OCI-LY3 (cell line): ENCODE results near the gene GPR155.
"Not testable (repeated sequence)": the region's sequence is repeated elsewhere in the genome, so short reads cannot be mapped to it uniquely, and the experiment has no call there.

Experiments used
- H2AFZ ChIP-seq: fragments of 200-600, 300-600 bp; shearing (Covaris generic); 2 replicates; pipeline ENCODE4 v1.6.0; 2014; ENCODE audit warnings: antibody characterized with exemption, low read depth, low read length
- H3K27ac ChIP-seq: fragments of 200-600, 300-600 bp; sonication (generic); 2 replicates; pipeline ENCODE4 v1.5.1; 2014; ENCODE audit warnings: mild to moderate bottlenecking, low read length, moderate library complexity, mixed read lengths
- H3K27me3 ChIP-seq: fragments of 200-600, 300-600 bp; sonication (generic); 2 replicates; pipeline ENCODE4 v1.6.1; 2014; ENCODE audit warnings: low read depth, low read length, mixed read lengths
- H3K36me3 ChIP-seq: fragments of 200-600, 300-600 bp; sonication (generic); replicated peaks from 2 replicates; pipeline ENCODE3; 2014; ENCODE audit warnings: low read depth, low read length, mixed read lengths
- H3K4me1 ChIP-seq: fragments of 300-600, 200-600 bp; sonication (generic); 2 replicates; pipeline ENCODE4 v1.6.1; 2014; ENCODE audit warnings: low read length, mixed read lengths
- H3K4me2 ChIP-seq: fragments of 200-600, 300-600 bp; sonication (generic); 2 replicates; pipeline ENCODE4 v1.6.1; 2014; ENCODE audit warnings: low read length, mixed read lengths
- H3K4me3 ChIP-seq: fragments of 300-600, 200-600 bp; sonication (generic); 2 replicates; pipeline ENCODE4 v1.5.1; 2014; ENCODE audit warnings: antibody characterized with exemption, mild to moderate bottlenecking, low read length, moderate library complexity
- H3K79me2 ChIP-seq: fragments of 300-600, 200-600 bp; shearing (Covaris generic); 2 replicates; pipeline ENCODE4 v1.6.1; 2014; ENCODE audit warnings: mild to moderate bottlenecking, low read length, mixed read lengths
- H3K9ac ChIP-seq: fragments of 300-600, 200-600 bp; shearing (Covaris generic); 2 replicates; pipeline ENCODE4 v1.6.0; 2014; ENCODE audit warnings: mild to moderate bottlenecking, low read length, moderate library complexity
- H3K9me3 ChIP-seq: fragments of 200-600, 300-600 bp; shearing (Covaris generic); 2 replicates; pipeline ENCODE4 v1.6.1; 2014; ENCODE audit warnings: low read length, mixed read lengths; ENCODE audit not compliant: insufficient read depth
- H4K20me1 ChIP-seq: fragments of 200-600, 300-600 bp; sonication (generic); 2 replicates; pipeline ENCODE4 v1.6.1; 2016; ENCODE audit warnings: low read length, mixed read lengths; ENCODE audit not compliant: insufficient read depth
- EZH2phosphoT487 ChIP-seq: fragments of 200-600 bp; shearing (Covaris generic); IDR thresholded peaks from 2 replicates; pipeline ENCODE4 v1.6.1; 2018; ENCODE audit warnings: antibody characterized with exemption, mixed run types, low read depth
- TF ChIP-seq, protein P1 (sequence below): fragments of 200-600, 300-600 bp; sonication (generic); IDR thresholded peaks from 2 replicates; pipeline ENCODE4 v1.5.1; 2014; ENCODE audit warnings: antibody characterized with exemption, low read length, low read depth

GPR155 gene

DNA sequence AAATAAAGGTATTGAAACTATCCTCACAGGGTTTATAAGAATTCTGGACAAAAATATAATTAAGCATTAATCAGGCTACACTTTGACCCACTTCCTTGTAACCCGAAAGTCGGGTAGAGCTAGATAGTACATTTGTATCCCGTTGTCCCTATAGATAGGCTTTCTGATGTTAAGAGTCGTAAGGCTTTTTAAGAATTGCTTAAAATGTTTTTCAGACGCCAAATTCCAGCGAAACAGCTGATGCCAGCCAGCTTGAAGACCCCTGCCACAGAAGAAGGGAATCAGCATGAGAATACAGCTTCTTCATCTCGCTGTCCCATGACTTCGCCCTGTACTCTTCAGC lies 962 bp upstream of the GPR155 start:
- H3K27me3 ChIP-seq, result no peaks in the 10 kb centered on the region
- no peaks in the 10 kb centered on the region for H3K36me3 ChIP-seq
- no peak overlapping the region for H3K27ac ChIP-seq
- no peak for TF ChIP-seq EZH2phosphoT487
- H3K4me1 ChIP-seq, result peaks cover 11% of the 10 kb centered on the region
- peak overlapping the region; percentile 81; the same call in 1 of the 2 replicates for H3K9ac ChIP-seq
- H3K4me3 ChIP-seq, result peak overlapping the region; percentile 88
- H2AFZ ChIP-seq, result 0 out of 2 replicates have a peak overlapping the region, but pooled peaks have one; percentile 12
- no peaks in the 10 kb centered on the region for H4K20me1 ChIP-seq
- no peaks in the 10 kb centered on the region for H3K79me2 ChIP-seq
- H3K4me2 ChIP-seq, result peak overlapping the region; percentile 72
- H3K9me3 ChIP-seq, result no peaks in the 10 kb centered on the region

DNA sequence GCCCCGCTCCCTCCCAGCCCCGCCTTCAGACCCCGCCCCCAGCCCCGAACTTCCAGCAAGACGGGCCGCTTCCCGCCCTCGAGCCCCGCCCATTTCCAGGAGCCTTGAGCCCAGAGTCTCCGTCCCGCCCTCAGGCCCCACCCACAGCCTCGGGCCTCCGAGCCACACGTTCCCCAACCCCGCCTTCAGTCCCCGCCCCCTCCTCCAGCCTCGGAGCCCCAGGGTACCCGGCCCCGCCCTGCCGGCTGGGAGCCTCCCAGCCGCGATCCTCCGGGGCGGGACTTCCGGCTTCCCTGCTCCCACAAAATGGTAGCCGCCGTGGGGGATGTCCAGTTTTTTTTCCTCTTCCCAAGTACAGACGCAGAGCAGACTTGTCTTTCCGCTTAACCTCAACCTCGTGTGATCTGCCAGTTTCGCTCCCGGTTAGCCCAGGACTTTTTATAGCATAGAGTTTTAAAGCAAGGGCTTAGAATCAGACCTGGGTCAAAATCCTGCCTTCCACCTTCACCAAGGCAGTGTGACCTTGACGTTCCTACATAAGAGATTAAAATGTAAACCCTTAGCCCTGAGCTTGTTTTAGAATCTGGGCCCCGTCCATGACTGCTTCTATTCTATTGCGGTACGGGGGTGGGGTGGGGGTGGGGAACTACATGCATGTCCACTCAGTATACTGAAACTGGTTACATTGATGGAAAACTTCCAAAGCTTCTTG lies 435 bp upstream of the GPR155 start:
- Histone ChIP-seq H3K4me1 (peaks cover 8% of the 10 kb centered on the region), H3K79me2 (no peaks in the 10 kb centered on the region), H3K27ac (peak overlapping the region; percentile 56; the same call in 1 of the 2 replicates), H3K4me3 (peak overlapping the region; percentile 91), H3K9me3 (no peaks in the 10 kb centered on the region), H3K36me3 (no peaks in the 10 kb centered on the region), H3K9ac (peak overlapping the region; percentile 81), H3K4me2 (peak overlapping the region; percentile 72), H2AFZ (peak overlapping the region; percentile 91), H4K20me1 (no peaks in the 10 kb centered on the region), H3K27me3 (no peaks in the 10 kb centered on the region)
- TF ChIP-seq, protein P1, sequence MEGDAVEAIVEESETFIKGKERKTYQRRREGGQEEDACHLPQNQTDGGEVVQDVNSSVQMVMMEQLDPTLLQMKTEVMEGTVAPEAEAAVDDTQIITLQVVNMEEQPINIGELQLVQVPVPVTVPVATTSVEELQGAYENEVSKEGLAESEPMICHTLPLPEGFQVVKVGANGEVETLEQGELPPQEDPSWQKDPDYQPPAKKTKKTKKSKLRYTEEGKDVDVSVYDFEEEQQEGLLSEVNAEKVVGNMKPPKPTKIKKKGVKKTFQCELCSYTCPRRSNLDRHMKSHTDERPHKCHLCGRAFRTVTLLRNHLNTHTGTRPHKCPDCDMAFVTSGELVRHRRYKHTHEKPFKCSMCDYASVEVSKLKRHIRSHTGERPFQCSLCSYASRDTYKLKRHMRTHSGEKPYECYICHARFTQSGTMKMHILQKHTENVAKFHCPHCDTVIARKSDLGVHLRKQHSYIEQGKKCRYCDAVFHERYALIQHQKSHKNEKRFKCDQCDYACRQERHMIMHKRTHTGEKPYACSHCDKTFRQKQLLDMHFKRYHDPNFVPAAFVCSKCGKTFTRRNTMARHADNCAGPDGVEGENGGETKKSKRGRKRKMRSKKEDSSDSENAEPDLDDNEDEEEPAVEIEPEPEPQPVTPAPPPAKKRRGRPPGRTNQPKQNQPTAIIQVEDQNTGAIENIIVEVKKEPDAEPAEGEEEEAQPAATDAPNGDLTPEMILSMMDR, result no peak
- no peak for TF ChIP-seq EZH2phosphoT487

DNA sequence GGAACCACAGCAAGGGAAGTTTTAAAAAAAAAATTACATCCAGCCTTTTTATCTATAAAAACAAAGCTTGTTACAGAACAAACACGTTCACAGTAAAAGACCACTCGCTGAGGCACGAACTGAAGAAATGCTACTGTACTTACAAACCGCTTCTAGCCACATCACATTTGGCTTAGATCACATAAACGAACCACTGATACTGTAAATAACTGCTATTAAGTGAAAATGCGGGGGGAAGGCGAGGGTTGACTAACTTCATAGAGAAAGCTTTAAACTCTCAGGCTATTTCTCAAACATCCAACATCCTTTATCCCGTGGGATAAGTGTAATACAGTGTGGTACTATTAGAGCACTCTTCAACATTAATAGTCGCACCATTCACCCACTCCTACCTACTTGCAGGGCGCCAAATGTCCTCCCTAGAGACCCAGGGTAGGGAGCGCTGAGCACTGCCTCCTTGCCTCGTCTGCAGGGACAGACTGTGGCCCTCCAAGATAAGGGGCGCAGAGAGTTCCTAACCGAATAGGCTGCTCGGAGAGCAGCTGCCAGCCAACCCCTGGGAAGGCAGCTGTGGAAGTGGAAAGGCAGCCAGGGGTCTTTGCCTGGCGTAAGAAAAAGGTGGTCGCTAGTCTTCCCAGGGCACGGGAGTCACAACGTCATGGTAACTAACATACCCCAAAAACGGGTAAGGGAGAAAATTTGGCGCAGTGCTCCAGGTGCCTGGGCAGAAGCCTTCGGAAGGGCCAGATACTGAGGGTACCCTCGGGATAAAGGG lies 854 bp downstream of the GPR155 start:
- H3K27ac ChIP-seq, result no peak overlapping the region

DNA sequence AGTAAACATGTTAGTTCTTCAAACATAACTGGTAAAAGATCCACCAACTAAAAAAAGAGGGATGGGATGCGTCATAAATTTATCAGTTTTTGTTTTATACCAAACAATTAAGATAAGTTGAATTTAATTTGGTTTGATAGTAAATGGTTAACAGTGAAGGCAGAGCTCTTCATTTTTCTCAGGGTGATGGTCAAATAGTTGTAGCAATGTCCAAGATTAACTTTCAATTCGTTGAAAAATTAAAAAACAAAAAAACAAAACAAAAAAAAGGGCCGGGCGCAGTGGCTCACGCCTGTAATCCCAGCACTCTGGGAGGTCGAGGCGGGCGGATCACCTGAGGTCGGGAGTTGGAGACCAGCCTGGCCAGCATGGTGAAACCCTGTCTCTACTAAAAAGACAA lies 1.8 kb downstream of the GPR155 start:
- H3K4me1 ChIP-seq, H4K20me1 ChIP-seq, H3K9ac ChIP-seq, H2AFZ ChIP-seq, H3K79me2 ChIP-seq, H3K36me3 ChIP-seq, H3K4me3 ChIP-seq, H3K27ac ChIP-seq, H3K9me3 ChIP-seq, H3K27me3 ChIP-seq: not testable (repeated sequence)
- H3K4me2 ChIP-seq, result peak overlapping the region; percentile 98; the same call in 1 of the 2 replicates

More for the DNA sequence above, 854 bp downstream of the GPR155 start:
- Histone ChIP-seq H3K27me3 (no peaks in the 10 kb centered on the region), H3K4me1 (peaks cover 8% of the 10 kb centered on the region), H3K9ac (peak overlapping the region; percentile 65), H3K36me3 (no peaks in the 10 kb centered on the region), H3K79me2 (no peaks in the 10 kb centered on the region), H2AFZ (peak overlapping the region; percentile 83), H4K20me1 (no peaks in the 10 kb centered on the region), H3K9me3 (no peaks in the 10 kb centered on the region), H3K4me3 (peak overlapping the region; percentile 91), H3K4me2 (peak overlapping the region; percentile 98)
- TF ChIP-seq EZH2phosphoT487, result no peak
- TF ChIP-seq, protein P1, result no peak

DNA sequence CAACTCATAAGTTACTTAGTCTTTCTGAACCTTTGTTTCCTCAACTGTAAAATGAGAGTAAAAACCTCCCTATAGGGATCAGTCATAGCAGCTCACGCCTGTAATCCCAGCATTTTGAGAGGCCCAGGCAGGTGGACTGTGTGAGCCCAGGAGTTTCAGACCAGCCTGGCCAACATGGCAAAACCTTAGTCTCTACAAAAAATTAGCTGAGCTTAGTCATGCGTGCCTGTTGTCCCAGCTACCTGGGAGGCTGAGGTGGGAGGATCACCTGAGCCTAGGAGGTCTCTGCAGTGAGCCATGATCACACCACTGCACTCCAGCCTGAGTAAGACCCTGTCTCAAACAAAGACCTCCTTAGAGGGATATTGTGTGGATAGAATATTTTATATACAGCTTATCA lies 2.3 kb downstream of the GPR155 start:
- Histone ChIP-seq H3K9ac (no peak overlapping the region), H4K20me1 (no peaks in the 10 kb centered on the region)

More for the DNA sequence above, 2.3 kb downstream of the GPR155 start:
- Histone ChIP-seq H3K4me3 (no peak overlapping the region), H3K79me2 (no peaks in the 10 kb centered on the region), H3K4me1 (peaks cover 8% of the 10 kb centered on the region), H3K36me3 (no peaks in the 10 kb centered on the region), H3K27me3 (no peaks in the 10 kb centered on the region), H3K27ac (no peak overlapping the region), H3K9me3 (no peaks in the 10 kb centered on the region), H3K4me2 (no peak overlapping the region), H2AFZ (no peak overlapping the region)
- TF ChIP-seq, protein P1, result no peak
